AG04450 (cell line): ENCODE results near the gene LRP1-AS. TPM values are rescaled to one million over a fixed set of nuclear protein-coding genes. Genes with fewer than 3 reads are reported as not detected.
A peak's percentile ranks its signal among the peaks of the same experiment; 100 is the strongest.

ENCODE experiments used
- CTCF ChIA-PET: fragments of 300-600, 350-600 bp; formaldehyde crosslinking; extraction: SDS; loops from one replicate; lab custom pipeline; 2022; ENCODE audit warnings: antibody characterized with exemption, inconsistent platforms; lab: Charles Lee
- POLR2A ChIA-PET: fragments of 350-600 bp; formaldehyde crosslinking; extraction: SDS; loops from one replicate; lab custom pipeline; 2021; ENCODE audit warnings: antibody characterized with exemption, inconsistent platforms; lab: Yijun Ruan, JAX
- DNase-seq: peaks from one replicate; pipeline ENCODE4 v3.0.0-alpha.2; 2011; ENCODE audit warnings: low read depth, low spot score
- H3K27ac ChIP-seq: one replicate; pipeline ENCODE4 v1.5.1; 2012; ENCODE audit warnings: low read depth, low read length, control low read depth
- H3K27me3 ChIP-seq: one replicate; pipeline ENCODE4 v1.6.0; 2012; ENCODE audit warnings: low read length; ENCODE audit not compliant: control insufficient read depth, insufficient read depth
- H3K4me3 ChIP-seq: 2 replicates; pipeline ENCODE4 v1.5.1; 2011; ENCODE audit warnings: mild to moderate bottlenecking, low read depth, low read length, control low read depth
- H3K9me3 ChIP-seq: 2 replicates; pipeline ENCODE4 v1.5.1; 2012; ENCODE audit warnings: low read length; ENCODE audit not compliant: control insufficient read depth, insufficient read depth
- polyA plus RNA-seq: library from polyadenylated mRNA; depleted of rRNA; stranded (reverse); fragments of >200 nt; gene quantifications from 2 replicates; pipeline ENCODE4 v1.2.3, GENCODE V29; 2011
- TF ChIP-seq, protein P1 (sequence below): IDR thresholded peaks from 2 replicates; pipeline ENCODE4 v1.5.1; 2011; ENCODE audit warnings: low read depth, low read length, control low read depth, inconsistent platforms

Gene LRP1-AS
- polyA plus RNA-seq, 1 experiment = not detected

DNA sequence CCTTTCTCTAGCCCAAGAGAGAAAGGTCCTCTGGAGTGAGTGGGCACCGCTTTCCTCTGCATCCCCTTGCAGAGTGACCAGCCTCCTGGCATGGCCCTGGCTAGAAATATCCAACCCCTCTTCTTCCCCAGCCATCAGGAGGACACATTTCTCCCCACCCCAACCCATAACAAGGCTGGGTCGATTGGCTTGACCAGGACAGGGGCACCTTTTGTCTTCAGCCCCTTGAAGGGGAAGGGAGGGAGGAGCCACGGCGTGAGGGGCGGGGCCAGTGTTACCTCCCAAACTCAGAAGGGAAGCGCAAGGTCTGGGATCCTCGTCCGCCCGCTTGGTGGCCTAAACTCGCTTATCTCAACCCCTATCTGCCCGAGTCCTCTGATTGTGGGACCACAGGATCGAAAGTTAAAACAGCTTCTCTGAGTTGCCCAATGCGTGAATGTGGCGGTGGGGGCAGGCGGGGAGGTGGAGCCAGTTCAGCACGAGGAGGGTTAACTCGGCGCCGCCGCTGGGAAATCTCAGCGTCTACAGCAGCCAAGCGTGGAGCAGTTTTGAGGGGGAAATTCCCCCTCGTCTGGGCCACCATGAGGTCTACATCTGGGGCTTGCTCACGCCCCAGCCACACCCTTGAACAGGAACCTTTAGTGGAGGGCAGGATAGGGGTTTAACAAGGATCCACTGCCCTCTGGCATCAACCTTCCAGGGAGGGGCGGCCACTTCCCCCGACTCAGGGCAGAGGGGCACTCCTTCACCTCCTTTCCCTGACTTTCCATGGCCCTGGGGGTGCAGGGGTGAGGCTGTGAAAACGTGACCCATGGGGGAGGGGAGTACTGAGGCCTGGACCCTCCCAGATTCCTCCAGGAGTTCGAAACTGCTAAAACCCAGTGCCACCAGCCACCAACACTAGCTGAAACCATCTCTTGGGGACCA, 37.1 kb downstream of the LRP1-AS start:
- no peaks in the 10 kb centered on the region for H3K9me3 ChIP-seq
- DNase-seq = no peak
- H3K27me3 ChIP-seq = no peaks in the 10 kb centered on the region
- H3K4me3 ChIP-seq = peak overlapping the region; percentile 87
- CTCF ChIA-PET = interaction anchor here (0.5 to 3.5 kb wide), 13 partner anchors 9 to 106 kb away, joined by 3 to 47 read pairs (median 7); partner anchors contain the start of gene TAC3
- POLR2A ChIA-PET = interaction anchor here (1.0 to 10.8 kb wide), 5 partner anchors 14 to 103 kb away, joined by 3 to 258 read pairs (median 4); partner anchors contain the start of genes NAB2 and NEMP1
- TF ChIP-seq, protein P1, sequence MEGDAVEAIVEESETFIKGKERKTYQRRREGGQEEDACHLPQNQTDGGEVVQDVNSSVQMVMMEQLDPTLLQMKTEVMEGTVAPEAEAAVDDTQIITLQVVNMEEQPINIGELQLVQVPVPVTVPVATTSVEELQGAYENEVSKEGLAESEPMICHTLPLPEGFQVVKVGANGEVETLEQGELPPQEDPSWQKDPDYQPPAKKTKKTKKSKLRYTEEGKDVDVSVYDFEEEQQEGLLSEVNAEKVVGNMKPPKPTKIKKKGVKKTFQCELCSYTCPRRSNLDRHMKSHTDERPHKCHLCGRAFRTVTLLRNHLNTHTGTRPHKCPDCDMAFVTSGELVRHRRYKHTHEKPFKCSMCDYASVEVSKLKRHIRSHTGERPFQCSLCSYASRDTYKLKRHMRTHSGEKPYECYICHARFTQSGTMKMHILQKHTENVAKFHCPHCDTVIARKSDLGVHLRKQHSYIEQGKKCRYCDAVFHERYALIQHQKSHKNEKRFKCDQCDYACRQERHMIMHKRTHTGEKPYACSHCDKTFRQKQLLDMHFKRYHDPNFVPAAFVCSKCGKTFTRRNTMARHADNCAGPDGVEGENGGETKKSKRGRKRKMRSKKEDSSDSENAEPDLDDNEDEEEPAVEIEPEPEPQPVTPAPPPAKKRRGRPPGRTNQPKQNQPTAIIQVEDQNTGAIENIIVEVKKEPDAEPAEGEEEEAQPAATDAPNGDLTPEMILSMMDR = no peak; the same call in 1 of the 2 replicates
- H3K27ac ChIP-seq = peak overlapping the region; percentile 99

GRCh38 chr12:57109207-57110103, 38.0 kb downstream of the LRP1-AS start:
- no peak for DNase-seq
- peak overlapping the region; percentile 57 for H3K27ac ChIP-seq
- CTCF ChIA-PET = interaction anchor here (0.6 to 3.5 kb wide), 4 partner anchors 15 to 74 kb away, joined by 3 to 31 read pairs (median 16); no protein-coding TSS in a partner anchor

DNA sequence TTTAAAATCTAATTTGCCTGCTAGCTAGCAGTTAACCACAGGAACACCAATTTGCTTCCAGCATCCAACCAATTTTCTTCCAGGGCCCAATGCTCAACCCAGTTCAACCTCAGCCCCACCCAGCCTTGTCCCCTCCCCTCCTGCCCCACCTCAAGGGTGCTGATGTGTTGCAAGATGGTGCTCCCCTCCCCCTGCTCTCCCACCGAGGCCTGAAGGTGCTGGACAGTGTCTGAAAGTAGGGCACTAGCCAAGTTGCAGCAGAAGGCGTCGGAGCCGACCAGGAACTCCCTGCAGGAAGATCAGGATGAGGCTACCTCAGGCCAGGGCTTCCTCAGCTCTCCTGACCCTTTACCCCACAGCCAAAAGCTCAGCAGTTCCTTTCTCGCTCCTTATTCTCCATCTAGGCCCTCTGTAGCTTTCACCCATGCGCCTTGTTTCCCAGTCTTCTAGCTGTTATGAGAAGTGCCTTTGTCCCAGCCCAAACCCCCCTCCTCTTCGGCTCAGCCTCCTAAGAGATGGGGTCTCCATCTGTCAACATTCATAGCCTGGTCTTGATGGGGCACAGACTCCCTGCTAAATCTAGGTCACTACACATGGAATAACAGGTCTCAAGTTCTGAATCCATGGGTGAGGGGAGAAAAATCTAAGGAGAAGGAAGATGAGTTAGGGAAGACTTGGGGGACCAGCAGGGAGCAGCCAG, 39.8 kb downstream of the LRP1-AS start:
- Histone ChIP-seq H3K9me3 (no peaks in the 10 kb centered on the region), H3K4me3 (no peak overlapping the region), H3K27me3 (no peaks in the 10 kb centered on the region), H3K27ac (no peak overlapping the region)
- ChIA-PET CTCF (interaction anchor here (1.0 to 2.5 kb wide), 4 partner anchors 14 to 38 kb away, joined by 3 to 12 read pairs (median 4); no protein-coding TSS in a partner anchor), POLR2A (interaction anchor here (0.6 to 10.8 kb wide), 2 partner anchors 15 to 498 kb away, joined by 3 to 258 read pairs; partner anchors contain the start of gene NAB2)
- TF ChIP-seq, protein P1 = no peak
- no peak for DNase-seq

More at GRCh38 chr12:57109207-57110103, 38.0 kb downstream of the LRP1-AS start:
- POLR2A ChIA-PET = interaction anchor here (1.0 to 10.8 kb wide), 2 partner anchors 17 to 40 kb away, joined by 4 to 258 read pairs; partner anchors contain the start of gene NAB2
- Histone ChIP-seq H3K27me3 (no peaks in the 10 kb centered on the region), H3K9me3 (no peaks in the 10 kb centered on the region), H3K4me3 (peak overlapping the region; percentile 87)
- TF ChIP-seq, protein P1 = no peak

- DNase-seq = no peak
- CTCF ChIA-PET = interaction anchor here (0.9 to 1.4 kb wide), 3 partner anchors 12 to 13 kb away, joined by 3 to 5 read pairs (median 4); no protein-coding TSS in a partner anchor
- no peaks in the 10 kb centered on the region for H3K27me3 ChIP-seq
- H3K4me3 ChIP-seq = no peak overlapping the region
- TF ChIP-seq, protein P1 = no peak
- H3K27ac ChIP-seq = no peak overlapping the region
- POLR2A ChIA-PET = interaction anchor here (10.8 kb wide), 1 partner anchor 14 kb away, joined by 258 read pairs; the partner anchor contains the start of gene NAB2
- H3K9me3 ChIP-seq = no peaks in the 10 kb centered on the region
Measured at GRCh38 chr12:57106021-57106708, 41.3 kb downstream of the LRP1-AS start.
